IMR-90 (cell line): ENCODE data around the gene RUNX1. TPM values are rescaled to one million over a fixed set of nuclear protein-coding genes. Genes with fewer than 3 reads are reported as not detected.

Experiments used
- ATAC-seq: fragments of 200-7000 bp; cut with Tn5 transposase; 2 replicates; pipeline ENCODE4 v1.9.1; 2020; ENCODE audit warnings: low read depth, mild to moderate bottlenecking, moderate library complexity
- BruUV-seq: library from RNA; stranded (reverse); fragments of 400-500 nt; replicated peaks from 2 replicates; lab custom pipeline; 2021; lab: Mats Ljungman, UMichigan
- CTCF ChIA-PET: fragments of 300-600 bp; formaldehyde crosslinking; extraction: SDS; loops from one replicate; lab custom pipeline; 2021; ENCODE audit warnings: antibody characterized with exemption; lab: Yijun Ruan, JAX
- POLR2A ChIA-PET: fragments of 300-600 bp; sonication (Branson Sonifier 250); formaldehyde crosslinking; loops from one replicate; lab custom pipeline; 2022; ENCODE audit warnings: antibody characterized with exemption; ENCODE audit not compliant: unreplicated experiment; lab: Charles Lee
- DNase-seq: peaks from one replicate; pipeline ENCODE4 v3.0.0; 2013
- H2AFZ ChIP-seq: replicated peaks from 2 replicates; pipeline ENCODE3; 2013; ENCODE audit warnings: low read length, mild to moderate bottlenecking; ENCODE audit not compliant: poor library complexity
- H2AK5ac ChIP-seq: 2 replicates; pipeline ENCODE4 v1.6.1; 2013; ENCODE audit warnings: low read depth, low read length, inconsistent platforms
- H2AK9ac ChIP-seq: replicated peaks from 2 replicates; pipeline ENCODE3; 2013; ENCODE audit warnings: mild to moderate bottlenecking, low read depth, low read length, moderate library complexity; ENCODE audit not compliant: poor library complexity
- H2BK120ac ChIP-seq: 2 replicates; pipeline ENCODE4 v1.6.1; 2013; ENCODE audit warnings: low read depth, low read length, inconsistent platforms
- H2BK15ac ChIP-seq: 3 replicates; pipeline ENCODE4 v1.6.1; 2013; ENCODE audit warnings: low read depth, low read length, inconsistent platforms
- H2BK20ac ChIP-seq: 2 replicates; pipeline ENCODE4 v1.6.1; 2013; ENCODE audit warnings: low read depth, mild to moderate bottlenecking, inconsistent platforms, low read length, moderate library complexity
- H2BK5ac ChIP-seq: 2 replicates; pipeline ENCODE4 v1.6.1; 2013; ENCODE audit warnings: mild to moderate bottlenecking, low read depth, low read length, inconsistent platforms; ENCODE audit not compliant: poor library complexity, severe bottlenecking
- H3K14ac ChIP-seq: replicated peaks from 2 replicates; pipeline ENCODE4 v1.6.1; 2013; ENCODE audit warnings: low read depth, low read length, inconsistent platforms
- H3K18ac ChIP-seq: 2 replicates; pipeline ENCODE4 v1.6.1; 2013; ENCODE audit warnings: low read depth, low read length, control low read depth
- H3K23ac ChIP-seq: 2 replicates; pipeline ENCODE4 v1.6.1; 2013; ENCODE audit warnings: low read depth, low read length, inconsistent platforms
- H3K27ac ChIP-seq: 2 replicates; pipeline ENCODE4 v1.5.1; 2013; ENCODE audit warnings: mild to moderate bottlenecking, control low read depth, low read length; ENCODE audit not compliant: insufficient read depth
- H3K27me3 ChIP-seq: 2 replicates; pipeline ENCODE4 v1.6.1; 2013; ENCODE audit warnings: low read length; ENCODE audit not compliant: control insufficient read depth, insufficient read depth
- H3K36me3 ChIP-seq: 2 replicates; pipeline ENCODE4 v1.6.1; 2013; ENCODE audit warnings: low read length, mixed read lengths; ENCODE audit not compliant: control insufficient read depth, insufficient read depth
- H3K4ac ChIP-seq: 2 replicates; pipeline ENCODE4 v1.6.1; 2013; ENCODE audit warnings: low read depth, low read length, inconsistent platforms
- H3K4me1 ChIP-seq: 2 replicates; pipeline ENCODE4 v1.6.1; 2013; ENCODE audit warnings: low read length, mixed read lengths; ENCODE audit not compliant: control insufficient read depth, insufficient read depth
- H3K4me2 ChIP-seq: 2 replicates; pipeline ENCODE4 v1.6.1; 2013; ENCODE audit warnings: low read depth, mild to moderate bottlenecking, control low read depth, low read length, moderate library complexity
- H3K4me3 ChIP-seq: 2 replicates; pipeline ENCODE4 v1.5.1; 2013; ENCODE audit warnings: low read depth, mild to moderate bottlenecking, control low read depth, low read length, moderate library complexity; ENCODE audit not compliant: insufficient read depth
- H3K56ac ChIP-seq: 2 replicates; pipeline ENCODE4 v1.6.1; 2013; ENCODE audit warnings: low read length, inconsistent platforms; ENCODE audit not compliant: insufficient read depth; ENCODE audit errors: extremely low read depth
- H3K79me1 ChIP-seq, 2 experiments: 2 replicates each; pipeline ENCODE4 v1.6.1; 2013; ENCODE audit warnings: low read length in 2 of 2, inconsistent platforms in 1 of 2, low read depth in 1 of 2
- H3K9ac ChIP-seq: 2 replicates; pipeline ENCODE4 v1.6.1; 2013; ENCODE audit warnings: low read depth, low read length, control low read depth
- H3K9me1 ChIP-seq: 2 replicates; pipeline ENCODE4 v1.6.1; 2013; ENCODE audit warnings: low read length, inconsistent platforms; ENCODE audit not compliant: insufficient read depth
- H3K9me3 ChIP-seq: 2 replicates; pipeline ENCODE4 v1.6.1; 2013; ENCODE audit warnings: low read length; ENCODE audit not compliant: control insufficient read depth, insufficient read depth
- H4K20me1 ChIP-seq: 2 replicates; pipeline ENCODE4 v1.6.1; 2013; ENCODE audit warnings: low read length, inconsistent platforms; ENCODE audit not compliant: insufficient read depth
- H4K5ac ChIP-seq: 2 replicates; pipeline ENCODE4 v1.6.1; 2013; ENCODE audit warnings: mild to moderate bottlenecking, low read depth, low read length, control low read depth
- H4K8ac ChIP-seq, 2 experiments: 2 replicates each; pipeline ENCODE4 v1.6.1; 2013; ENCODE audit warnings: low read depth in 2 of 2, low read length in 2 of 2, control low read depth in 1 of 2, inconsistent platforms in 1 of 2
- H4K91ac ChIP-seq: 2 replicates; pipeline ENCODE4 v1.6.1; 2013; ENCODE audit warnings: low read depth, low read length, inconsistent platforms; ENCODE audit not compliant: insufficient read depth
- BHLHE40 ChIP-seq: fragments of 150-350 bp; IDR thresholded peaks from 2 replicates; pipeline ENCODE4 v1.6.1; 2016; ENCODE audit warnings: mild to moderate bottlenecking, low read depth, low read length
- CEBPB ChIP-seq: IDR thresholded peaks from 2 replicates; pipeline ENCODE4 v1.6.1; 2012; ENCODE audit warnings: low read depth, low read length, improper control_type of control experiment
- CTCF ChIP-seq: conservative IDR thresholded peaks from 2 replicates; pipeline ENCODE4 v1.5.1; 2012; ENCODE audit warnings: mild to moderate bottlenecking, low read depth, low read length, improper control_type of control experiment
- FOS ChIP-seq: fragments of 150-350 bp; IDR thresholded peaks from 2 replicates; pipeline ENCODE4 v1.6.1; 2016; ENCODE audit warnings: low read depth, low read length
- MAFK ChIP-seq: IDR thresholded peaks from 2 replicates; pipeline ENCODE4 v1.6.1; 2012; ENCODE audit warnings: low read depth, low read length, improper control_type of control experiment
- MAZ ChIP-seq: IDR thresholded peaks from 2 replicates; pipeline ENCODE4 v1.6.1; 2012; ENCODE audit warnings: low read depth, mild to moderate bottlenecking, low read length, improper control_type of control experiment, moderate library complexity, borderline replicate concordance
- MXI1 ChIP-seq: IDR thresholded peaks from 2 replicates; pipeline ENCODE4 v1.6.1; 2012; ENCODE audit warnings: low read depth, mild to moderate bottlenecking, low read length, moderate library complexity, borderline replicate concordance
- NFE2L2 ChIP-seq: fragments of 150-350 bp; IDR thresholded peaks from 2 replicates; pipeline ENCODE4 v1.6.1; 2016; ENCODE audit warnings: low read depth, mild to moderate bottlenecking, low read length
- POLR2A ChIP-seq: IDR thresholded peaks from 2 replicates; pipeline ENCODE4 v1.6.1; 2012; ENCODE audit warnings: mild to moderate bottlenecking, low read depth, low read length
- RAD21 ChIP-seq: IDR thresholded peaks from 2 replicates; pipeline ENCODE4 v1.6.1; 2012; ENCODE audit warnings: low read length, improper control_type of control experiment
- RCOR1 ChIP-seq: IDR thresholded peaks from 2 replicates; pipeline ENCODE4 v1.6.1; 2012; ENCODE audit warnings: mild to moderate bottlenecking, low read length, improper control_type of control experiment; ENCODE audit not compliant: insufficient replicate concordance
- RFX5 ChIP-seq: IDR thresholded peaks from 2 replicates; pipeline ENCODE4 v1.8.0; 2012; ENCODE audit warnings: low read depth, mild to moderate bottlenecking, low read length, moderate library complexity
- SMC3 ChIP-seq: fragments of 150-350 bp; IDR thresholded peaks from 2 replicates; pipeline ENCODE4 v1.6.1; 2016; ENCODE audit warnings: low read depth, mild to moderate bottlenecking, antibody characterized with exemption, low read length, moderate library complexity
- WGBS, 2 experiments: methylation state at CpG; one replicate each; pipeline versions ENCODE4 v1.1.5 to v1.1.7; 2013; ENCODE audit warnings: missing lambda C conversion rate in 2 of 2; ENCODE audit not compliant: insufficient read length in 1 of 2; ENCODE audit errors: extremely low coverage in 2 of 2; 5-methylcytosine and 5-hydroxymethylcytosine counted together
- dilution Hi-C: fragments of 300-500 bp; cut with HindIII; formaldehyde crosslinking; loops from one replicate; pipeline ENCODE4 v1.14.3; 2018; ENCODE audit warnings: low sequenced_read_pairs; ENCODE audit not compliant: unreplicated experiment
- in situ Hi-C: fragments of 300-500 bp; cut with MboI; formaldehyde crosslinking; loops from 3 replicates; pipeline ENCODE4 v1.14.3; 2019; ENCODE audit warnings: low sequenced_read_pairs, inconsistent platforms, mixed read lengths
- intact Hi-C: fragments of 100-400 bp; cut with micrococcal nuclease; formaldehyde crosslinking; loops from 2 replicates; pipeline ENCODE4 v1.10.0; 2022
- polyA plus RNA-seq, 3 experiments: library from polyadenylated mRNA; depleted of rRNA; stranded (reverse); fragments of >200 nt; gene quantifications; 2 replicates each; pipeline ENCODE4 v1.2.3, GENCODE V29; 2012; ENCODE audit warnings: low replicate concordance in 1 of 3
- total RNA-seq: library from RNA; depleted of rRNA; stranded (reverse); fragments of >200 nt; gene quantifications from 2 replicates; pipeline ENCODE4 v1.2.3, GENCODE V29; 2012
- TF ChIP-seq, protein P1 (sequence below): fragments of 150-350 bp; IDR thresholded peaks from 2 replicates; pipeline ENCODE4 v1.6.1; 2017; ENCODE audit warnings: mild to moderate bottlenecking, antibody characterized with exemption, low read length, low read depth

Gene RUNX1
- total and polyA plus RNA-seq, 2 of the 4 experiments (the other 2 are of a cell fraction): 34.5 to 56.5 TPM

DNA sequence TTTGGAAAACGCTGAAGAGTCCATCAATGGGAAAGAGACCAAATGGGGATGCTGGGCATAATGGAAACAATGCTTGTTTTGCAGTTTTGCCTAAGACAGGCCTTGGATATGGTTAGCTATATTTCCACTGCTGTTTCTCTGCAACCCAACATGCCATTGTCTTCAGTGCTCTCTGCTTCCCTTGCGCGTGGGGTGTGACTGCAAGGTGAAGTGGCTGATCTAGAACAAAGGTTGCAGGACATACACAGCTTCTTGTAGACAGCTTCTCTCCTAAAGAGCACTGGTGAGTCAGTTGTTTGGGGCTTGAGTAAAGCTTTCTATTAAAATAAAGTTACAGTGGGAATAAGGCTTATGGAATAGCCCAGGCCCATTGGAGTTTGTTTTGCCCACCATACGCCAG lies 33.0 kb downstream of the RUNX1 start:
- CTCF ChIA-PET: interaction anchor here (0.6 kb wide), 1 partner anchor 31 kb away, joined by 3 read pairs; no protein-coding TSS in a partner anchor
- no peak overlapping the region for H3K27ac ChIP-seq
- no peak overlapping the region for H3K18ac ChIP-seq
- no peak overlapping the region for H3K4me3 ChIP-seq
- H3K9me1 ChIP-seq: peaks cover 8% of the 10 kb centered on the region
- peaks cover 3% of the 10 kb centered on the region for H3K4me1 ChIP-seq
- no peak overlapping the region for H3K56ac ChIP-seq
- no peak overlapping the region for H3K14ac ChIP-seq
- H3K27me3 ChIP-seq: no peaks in the 10 kb centered on the region
- no peak overlapping the region for H4K5ac ChIP-seq
- dilution Hi-C loops: no loop called here
- no peak for TF ChIP-seq FOS
- TF ChIP-seq NFE2L2: no peak
- TF ChIP-seq RFX5: no peak
- TF ChIP-seq MAZ: no peak
- no peak for TF ChIP-seq SMC3
- no peak for TF ChIP-seq POLR2A
- no peak for TF ChIP-seq RCOR1
- TF ChIP-seq CTCF: no peak
- no peak for TF ChIP-seq RAD21
- no peak for TF ChIP-seq MXI1
- TF ChIP-seq BHLHE40: no peak
- TF ChIP-seq, protein P1, sequence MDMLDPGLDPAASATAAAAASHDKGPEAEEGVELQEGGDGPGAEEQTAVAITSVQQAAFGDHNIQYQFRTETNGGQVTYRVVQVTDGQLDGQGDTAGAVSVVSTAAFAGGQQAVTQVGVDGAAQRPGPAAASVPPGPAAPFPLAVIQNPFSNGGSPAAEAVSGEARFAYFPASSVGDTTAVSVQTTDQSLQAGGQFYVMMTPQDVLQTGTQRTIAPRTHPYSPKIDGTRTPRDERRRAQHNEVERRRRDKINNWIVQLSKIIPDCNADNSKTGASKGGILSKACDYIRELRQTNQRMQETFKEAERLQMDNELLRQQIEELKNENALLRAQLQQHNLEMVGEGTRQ: no peak
- TF ChIP-seq MAFK: no peak
- TF ChIP-seq CEBPB: no peak
- H2AK9ac ChIP-seq: no peak overlapping the region
- H3K4me2 ChIP-seq: no peak overlapping the region
- H2AK5ac ChIP-seq: no peak overlapping the region
- no peak overlapping the region for H2BK20ac ChIP-seq
- H4K20me1 ChIP-seq: no peaks in the 10 kb centered on the region
- in situ Hi-C loops: no loop called here
- no peak overlapping the region for H2BK15ac ChIP-seq
- no peaks in the 10 kb centered on the region for H3K36me3 ChIP-seq
- no TSS peak for BruUV-seq
- H4K8ac ChIP-seq: no peak overlapping the region
- POLR2A ChIA-PET: no interaction called here
- no peak overlapping the region for H3K23ac ChIP-seq
- DNase-seq: no peak
- no peak overlapping the region for H2AFZ ChIP-seq
- H2BK120ac ChIP-seq: no peak overlapping the region
- intact Hi-C loops: no loop called here
- H3K9ac ChIP-seq: no peak overlapping the region
- peaks cover 0 to 7% of the 10 kb centered on the region in 2 experiments; a peak in 1 of 4 replicates for H3K79me1 ChIP-seq
- no peak overlapping the region for H4K91ac ChIP-seq
- WGBS, 2 experiments: no CpG with 5 or more reads among the region's 4 CpGs
- H3K9me3 ChIP-seq: no peaks in the 10 kb centered on the region
- H2BK5ac ChIP-seq: no peak overlapping the region
- no peak overlapping the region for H3K4ac ChIP-seq
- ATAC-seq: no peak
